Measurements from ENCODE around the gene SIPA1. TPM values are rescaled to one million over a fixed set of nuclear protein-coding genes. Genes with fewer than 3 reads are reported as not detected.
"Not testable (repeated sequence)": the region's sequence is repeated elsewhere in the genome, so short reads cannot be mapped to it uniquely, and the experiment has no call there.

SIPA1 gene
- total and polyA plus RNA-seq, 2 donors = 16.0 to 54.0 TPM

GRCh38 chr11:65637032-65637557, 806 bp upstream of the SIPA1 start:
- WGBS = 87% methylated on average over 3 of the region's 3 CpGs
- no peak overlapping the region for H3K4me3 ChIP-seq (ENCODE audit: low read depth, low read length)
- H3K27ac ChIP-seq (ENCODE audit: low read depth) = no peak overlapping the region
- no peak for DNase-seq (ENCODE audit: extremely low spot score)
- peaks cover 4% of the 10 kb centered on the region for H3K36me3 ChIP-seq (ENCODE audit: insufficient read depth)
- no peaks in the 10 kb centered on the region for H3K4me1 ChIP-seq (ENCODE audit: insufficient read depth)

DNA sequence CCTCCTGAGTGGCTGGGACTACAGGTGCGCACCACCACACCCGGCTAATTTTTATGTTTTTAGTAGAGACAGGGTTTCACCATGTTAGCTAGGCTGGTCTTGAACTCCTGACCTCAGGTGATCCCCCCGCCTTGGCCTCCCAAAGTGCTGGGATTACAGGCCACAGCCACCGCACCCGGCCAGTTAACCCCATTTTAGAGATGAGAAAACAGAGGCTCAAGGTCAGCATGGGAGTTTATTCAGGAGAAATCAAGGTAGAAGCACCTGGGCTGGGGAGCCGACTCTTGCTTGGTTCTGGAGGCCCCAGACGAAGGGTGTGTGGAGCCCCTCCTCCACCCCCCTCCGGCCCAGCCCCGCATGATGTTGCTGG, 1.3 kb downstream of the SIPA1 start:
- H3K4me1 ChIP-seq (ENCODE audit: insufficient read depth); H3K36me3 ChIP-seq (ENCODE audit: insufficient read depth); DNase-seq (ENCODE audit: extremely low spot score); H3K27ac ChIP-seq (ENCODE audit: low read depth); H3K4me3 ChIP-seq (ENCODE audit: low read depth, low read length): not testable (repeated sequence)
- WGBS = 80% methylated on average over 9 of the region's 9 CpGs

GRCh38 chr11:65639623-65640482, 2.0 kb downstream of the SIPA1 start:
- 71% methylated on average over 8 of the region's 8 CpGs for WGBS
- Histone ChIP-seq H3K27ac (ENCODE audit: low read depth) (no peak overlapping the region), H3K36me3 (ENCODE audit: insufficient read depth) (peaks cover 4% of the 10 kb centered on the region), H3K4me1 (ENCODE audit: insufficient read depth) (no peaks in the 10 kb centered on the region), H3K4me3 (ENCODE audit: low read depth, low read length) (peak overlapping the region; percentile 3)
- no peak for DNase-seq (ENCODE audit: extremely low spot score)

- WGBS = 78% methylated on average over 35 of the region's 35 CpGs
- Histone ChIP-seq H3K4me1 (ENCODE audit: insufficient read depth) (no peaks in the 10 kb centered on the region), H3K27ac (ENCODE audit: low read depth) (no peak overlapping the region), H3K4me3 (ENCODE audit: low read depth, low read length) (peak overlapping the region; percentile 21), H3K36me3 (ENCODE audit: insufficient read depth) (no peaks in the 10 kb centered on the region)
- DNase-seq (ENCODE audit: extremely low spot score) = no peak
These were observed 2.8 kb downstream of the SIPA1 start for GRCh38 chr11:65640483-65641296.

GRCh38 chr11:65641297-65642013, 3.6 kb downstream of the SIPA1 start:
- Histone ChIP-seq H3K4me1 (ENCODE audit: insufficient read depth) (no peaks in the 10 kb centered on the region), H3K36me3 (ENCODE audit: insufficient read depth) (peaks cover 3% of the 10 kb centered on the region), H3K27ac (ENCODE audit: low read depth) (no peak overlapping the region), H3K4me3 (ENCODE audit: low read depth, low read length) (no peak overlapping the region)
- WGBS = 81% methylated on average over 16 of the region's 16 CpGs
- no peak for DNase-seq (ENCODE audit: extremely low spot score)

- H3K4me3 ChIP-seq (ENCODE audit: low read depth, low read length) = no peak overlapping the region
- no peak overlapping the region for H3K27ac ChIP-seq (ENCODE audit: low read depth)
- 53% methylated on average over 49 of the region's 49 CpGs for WGBS
- DNase-seq (ENCODE audit: extremely low spot score) = no peak
- no peaks in the 10 kb centered on the region for H3K4me1 ChIP-seq (ENCODE audit: insufficient read depth)
- peaks cover 4% of the 10 kb centered on the region for H3K36me3 ChIP-seq (ENCODE audit: insufficient read depth)
These were observed 4.2 kb downstream of the SIPA1 start for GRCh38 chr11:65642014-65642671.

DNA sequence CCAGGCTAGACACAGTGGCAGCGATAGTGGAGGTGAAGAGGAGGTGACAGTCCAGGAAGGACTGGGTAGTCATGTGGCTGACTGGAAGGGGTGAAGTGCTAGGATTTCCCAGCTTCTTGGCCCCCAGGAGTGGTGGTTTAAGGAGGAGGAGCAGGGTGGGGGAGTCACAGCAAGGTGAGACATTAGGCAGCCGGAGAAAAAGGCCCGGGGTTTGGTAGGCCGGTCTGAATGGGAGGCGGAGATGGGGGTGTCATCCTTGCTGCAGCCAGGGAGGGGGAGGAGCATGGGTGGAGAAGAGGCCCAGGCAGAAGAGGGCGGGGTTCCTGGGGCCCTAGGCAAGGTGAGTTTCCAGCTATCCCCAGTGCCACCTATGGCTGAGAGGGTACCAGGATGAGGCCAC, 6.1 kb downstream of the SIPA1 start:
- no peak overlapping the region for H3K27ac ChIP-seq (ENCODE audit: low read depth)
- whole genome bisulfite sequencing = 69% methylated on average over 6 of the region's 6 CpGs
- H3K4me3 ChIP-seq (ENCODE audit: low read depth, low read length) = no peak overlapping the region
- DNase-seq (ENCODE audit: extremely low spot score) = no peak
- peaks cover 4% of the 10 kb centered on the region for H3K36me3 ChIP-seq (ENCODE audit: insufficient read depth)
- no peaks in the 10 kb centered on the region for H3K4me1 ChIP-seq (ENCODE audit: insufficient read depth)

GRCh38 chr11:65644837-65645236, 6.9 kb downstream of the SIPA1 start:
- Histone ChIP-seq H3K36me3 (ENCODE audit: insufficient read depth) (peaks cover 4% of the 10 kb centered on the region), H3K4me1 (ENCODE audit: insufficient read depth) (no peaks in the 10 kb centered on the region), H3K4me3 (ENCODE audit: low read depth, low read length) (no peak overlapping the region), H3K27ac (ENCODE audit: low read depth) (no peak overlapping the region)
- WGBS = 88% methylated on average over 11 of the region's 11 CpGs
- no peak for DNase-seq (ENCODE audit: extremely low spot score)

GRCh38 chr11:65645710-65646109, 7.8 kb downstream of the SIPA1 start:
- no peak for DNase-seq (ENCODE audit: extremely low spot score)
- peaks cover 4% of the 10 kb centered on the region for H3K36me3 ChIP-seq (ENCODE audit: insufficient read depth)
- H3K27ac ChIP-seq (ENCODE audit: low read depth) = no peak overlapping the region
- H3K4me3 ChIP-seq (ENCODE audit: low read depth, low read length) = no peak overlapping the region
- H3K4me1 ChIP-seq (ENCODE audit: insufficient read depth) = no peaks in the 10 kb centered on the region
- WGBS = 70% methylated on average over 10 of the region's 10 CpGs

DNA sequence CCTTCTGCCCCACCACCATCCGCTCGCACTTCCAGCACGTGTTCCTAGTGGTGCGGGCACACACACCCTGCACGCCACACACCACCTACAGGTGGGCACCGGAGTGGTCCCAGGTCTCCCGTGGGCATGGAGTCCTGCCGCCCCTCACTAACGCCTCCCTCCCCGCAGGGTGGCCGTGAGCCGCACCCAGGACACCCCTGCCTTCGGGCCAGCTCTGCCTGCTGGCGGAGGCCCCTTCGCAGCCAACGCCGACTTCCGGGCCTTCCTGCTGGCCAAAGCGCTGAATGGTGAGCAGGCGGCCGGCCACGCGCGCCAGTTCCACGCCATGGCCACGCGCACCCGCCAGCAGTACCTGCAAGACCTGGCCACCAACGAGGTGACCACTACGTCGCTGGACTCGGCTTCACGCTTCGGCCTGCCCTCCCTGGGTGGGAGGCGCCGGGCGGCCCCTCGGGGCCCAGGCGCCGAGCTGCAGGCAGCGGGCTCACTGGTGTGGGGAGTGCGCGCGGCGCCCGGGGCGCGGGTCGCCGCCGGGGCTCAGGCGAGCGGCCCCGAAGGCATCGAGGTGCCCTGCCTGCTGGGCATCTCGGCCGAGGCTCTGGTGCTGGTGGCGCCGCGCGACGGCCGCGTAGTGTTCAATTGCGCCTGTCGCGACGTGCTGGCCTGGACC, 8.5 kb downstream of the SIPA1 start:
- no peak overlapping the region for H3K4me3 ChIP-seq (ENCODE audit: low read depth, low read length)
- H3K27ac ChIP-seq (ENCODE audit: low read depth) = no peak overlapping the region
- H3K36me3 ChIP-seq (ENCODE audit: insufficient read depth) = peaks cover 4% of the 10 kb centered on the region
- 75% methylated on average over 68 of the region's 68 CpGs for WGBS
- no peak for DNase-seq (ENCODE audit: extremely low spot score)
- no peaks in the 10 kb centered on the region for H3K4me1 ChIP-seq (ENCODE audit: insufficient read depth)

DNA sequence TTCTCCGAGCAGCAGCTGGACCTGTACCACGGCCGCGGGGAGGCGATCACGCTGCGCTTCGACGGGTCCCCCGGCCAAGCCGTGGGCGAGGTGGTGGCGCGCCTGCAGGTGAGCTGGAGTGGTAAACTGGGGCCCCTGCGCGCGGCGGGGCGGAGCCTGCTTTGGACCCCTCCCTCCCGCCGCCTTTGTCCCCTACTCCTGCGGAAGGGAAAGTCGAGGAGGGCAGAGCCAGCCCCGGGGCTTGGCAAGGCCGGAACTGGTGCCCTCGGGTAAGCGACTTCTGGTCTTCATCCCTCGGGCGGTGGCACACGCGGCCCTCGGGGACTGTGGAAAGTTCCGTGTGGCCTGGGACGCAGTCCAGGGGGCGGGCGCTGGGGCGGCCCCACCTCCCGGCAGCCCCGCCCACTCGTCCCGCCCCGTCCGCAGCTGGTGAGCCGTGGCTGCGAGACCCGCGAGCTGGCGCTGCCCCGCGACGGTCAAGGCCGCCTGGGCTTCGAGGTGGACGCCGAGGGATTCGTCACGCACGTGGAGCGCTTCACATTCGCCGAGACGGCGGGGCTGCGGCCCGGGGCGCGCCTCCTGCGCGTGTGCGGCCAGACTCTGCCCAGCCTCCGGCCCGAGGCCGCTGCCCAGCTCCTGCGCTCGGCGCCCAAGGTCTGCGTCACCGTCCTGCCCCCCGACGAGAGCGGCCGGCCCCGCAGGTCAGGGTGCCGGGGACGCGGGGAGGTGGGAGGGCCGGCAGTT, 9.2 kb downstream of the SIPA1 start:
- H3K36me3 ChIP-seq (ENCODE audit: insufficient read depth) = peaks cover 4% of the 10 kb centered on the region
- H3K4me1 ChIP-seq (ENCODE audit: insufficient read depth) = no peaks in the 10 kb centered on the region
- no peak for DNase-seq (ENCODE audit: extremely low spot score)

GRCh38 chr11:65648997-65649493, 11.1 kb downstream of the SIPA1 start:
- 75% methylated on average over 12 of the region's 12 CpGs for WGBS
- Histone ChIP-seq H3K4me1 (ENCODE audit: insufficient read depth) (no peaks in the 10 kb centered on the region), H3K4me3 (ENCODE audit: low read depth, low read length) (no peak overlapping the region), H3K27ac (ENCODE audit: low read depth) (no peak overlapping the region), H3K36me3 (ENCODE audit: insufficient read depth) (peaks cover 4% of the 10 kb centered on the region)
- DNase-seq (ENCODE audit: extremely low spot score) = no peak

More for the DNA sequence above, 9.2 kb downstream of the SIPA1 start:
- H3K27ac ChIP-seq (ENCODE audit: low read depth) = peak overlapping the region; percentile 42
- 30% methylated on average over 86 of the region's 87 CpGs for WGBS
- peak overlapping the region; percentile 23 for H3K4me3 ChIP-seq (ENCODE audit: low read depth, low read length)

All from urinary bladder (tissue), 4 donors.